ENCODE data around the gene SEMA3E.

DNA sequence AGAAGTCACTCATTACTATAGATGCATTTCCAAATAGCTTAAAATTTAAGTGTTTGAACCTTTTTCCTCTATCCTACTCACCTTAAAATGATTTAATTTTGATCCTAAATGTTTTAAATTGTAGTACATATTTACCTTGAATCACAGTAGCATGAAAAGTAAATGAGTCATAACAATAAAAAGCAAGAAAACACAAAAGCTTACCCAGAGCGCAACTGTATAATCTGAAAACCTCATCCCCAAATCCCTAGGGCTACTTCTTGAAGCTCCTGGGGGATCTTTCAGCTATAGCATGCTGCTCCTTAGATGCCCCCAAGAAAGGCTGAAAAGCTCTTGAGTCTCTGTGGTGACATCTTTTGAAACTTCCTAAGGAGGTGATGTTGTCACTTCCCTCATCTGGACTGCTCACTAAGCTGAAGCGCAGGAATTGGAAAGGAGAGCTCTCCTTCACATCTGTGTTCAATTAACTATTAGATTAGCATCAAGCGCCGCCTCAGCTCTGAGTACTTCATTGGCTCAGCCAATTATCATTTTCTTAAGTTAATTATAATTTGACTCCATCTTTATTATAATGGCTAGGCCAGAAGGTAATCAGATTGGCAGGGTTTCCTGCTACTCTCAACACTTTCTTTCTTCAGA is 60.2 kb downstream of the SEMA3E start:
- no peak for TF ChIP-seq ZNF274 (IDR thresholded peaks at IDR 0.05; ENCODE audit: low read depth, low read length)
- no peak for TF ChIP-seq SUZ12 (IDR thresholded peaks at IDR 0.05; ENCODE audit: extremely low read depth, insufficient read depth, insufficient read length)
- no peak for TF ChIP-seq YY1 (IDR thresholded peaks at IDR 0.05; ENCODE audit: insufficient read depth, insufficient read length)
